ENCODE results near the gene LHPP.

The LHPP gene

DNA sequence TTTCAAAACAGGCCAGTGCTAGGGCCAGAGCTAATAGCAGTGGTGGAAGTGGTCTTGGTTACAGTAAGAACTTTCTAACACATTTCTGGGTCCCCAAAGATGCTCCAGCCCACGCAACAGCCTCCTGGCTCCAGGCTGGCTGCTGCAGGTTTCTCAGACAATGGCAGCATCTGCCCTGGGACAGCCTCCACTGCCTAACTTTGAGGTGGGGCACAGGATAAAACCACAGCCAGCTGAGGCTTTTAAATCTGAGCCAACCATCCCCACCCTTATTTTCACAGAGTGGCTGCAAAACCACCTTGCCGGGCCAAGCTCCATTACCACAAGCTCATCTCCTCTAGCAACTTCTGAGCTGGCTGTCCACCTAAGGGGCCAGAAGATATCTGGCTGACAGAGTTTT is 197.8 kb downstream of the LHPP start:
- no peak for DNase-seq (ENCODE audit: low spot score)

DNA sequence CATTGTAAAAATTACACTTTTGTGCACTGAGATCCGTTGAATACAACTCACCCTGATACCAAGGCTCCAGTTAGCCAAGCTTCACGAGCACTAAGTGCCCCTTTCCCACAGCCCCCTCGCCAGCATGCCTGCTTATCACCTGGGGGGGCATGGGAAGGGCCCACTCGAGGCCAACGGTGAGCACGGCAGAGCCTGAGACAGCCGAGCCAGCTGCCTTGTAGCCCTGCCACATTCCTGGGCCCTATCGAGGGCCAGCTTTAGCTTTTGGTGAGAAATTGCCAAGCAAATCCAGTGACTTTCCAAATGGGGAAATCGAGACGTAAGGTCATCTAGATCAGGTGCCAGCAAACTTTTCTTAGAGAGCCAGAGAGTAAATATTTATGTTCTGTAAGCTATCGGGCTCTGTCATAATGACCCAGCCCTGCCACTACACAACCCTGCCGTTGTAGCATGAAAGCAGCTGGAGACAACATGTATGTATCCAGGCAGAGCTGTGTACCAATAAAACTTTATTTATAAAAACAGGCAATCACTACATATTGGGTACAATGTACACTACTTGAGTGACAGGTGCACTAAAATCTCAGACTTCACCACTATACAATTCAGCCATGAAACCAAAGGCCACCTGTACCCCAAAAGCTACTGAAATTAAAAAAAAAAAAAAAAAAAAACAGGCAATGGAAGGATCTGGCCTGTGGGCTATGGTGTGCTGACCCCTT is 198.9 kb downstream of the LHPP start:
- DNase-seq (ENCODE audit: low spot score) = no peak

DNA sequence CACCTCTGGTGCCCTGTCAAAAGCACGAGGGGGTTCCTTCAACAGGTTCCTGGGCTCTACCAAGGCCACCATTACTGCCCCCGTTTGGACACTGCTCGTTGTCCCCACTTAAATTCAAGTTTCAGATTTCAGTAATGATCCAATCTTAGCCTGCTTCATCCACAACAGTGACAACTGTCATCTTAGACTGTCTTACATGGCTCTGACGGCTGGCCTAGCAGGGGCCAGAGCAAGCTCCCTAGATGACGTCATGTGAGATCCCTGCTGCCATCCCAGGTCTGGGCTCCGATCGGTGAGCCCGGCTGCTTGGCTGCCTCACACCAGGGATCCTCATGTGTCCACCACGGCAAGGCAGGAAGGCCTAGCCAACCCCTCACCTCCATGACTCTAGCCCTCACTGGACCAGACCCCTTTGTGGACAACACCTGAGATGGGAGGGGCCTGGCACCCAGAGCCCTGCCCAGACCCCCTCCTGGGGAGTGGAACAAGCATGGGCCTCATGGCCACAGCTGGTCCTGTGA is 200.1 kb downstream of the LHPP start:
- DNase-seq (ENCODE audit: low spot score) = no peak

DNA sequence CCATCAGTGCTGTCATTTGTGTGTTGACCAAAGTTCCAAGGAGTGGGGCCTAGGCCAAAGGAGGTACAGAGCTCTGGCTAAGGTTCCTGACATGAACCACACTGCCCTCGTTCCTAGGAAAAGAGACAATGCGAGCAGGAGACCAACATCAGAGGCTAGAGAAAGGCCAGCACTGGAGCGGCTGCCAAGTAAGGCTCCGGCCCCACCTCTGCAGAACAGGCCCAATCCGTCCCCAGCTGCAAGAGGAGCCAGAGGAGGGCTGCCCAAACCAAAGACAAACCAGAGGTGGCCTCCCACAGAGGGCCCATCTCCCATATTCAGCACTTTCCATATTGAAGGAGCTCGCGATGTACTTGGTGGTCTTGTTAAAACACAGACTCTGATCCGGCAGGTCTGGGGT is 201.6 kb downstream of the LHPP start:
- no peak for DNase-seq (ENCODE audit: low spot score)

Measured in SW480 (cell line).